GM12892 (cell line): ENCODE measurements around the gene PTEN.

Experiments used
- POLR2A ChIP-seq: IDR thresholded peaks from 2 replicates; pipeline ENCODE4 v1.6.1; 2011; ENCODE audit warnings: low read depth, low read length, control low read depth
- POLR2AphosphoS5 ChIP-seq: IDR thresholded peaks from 2 replicates; pipeline ENCODE4 v1.6.1; 2011; ENCODE audit warnings: low read depth, low read length, control low read depth
- TAF1 ChIP-seq: IDR thresholded peaks from 2 replicates; pipeline ENCODE4 v1.6.1; 2011; ENCODE audit warnings: low read depth, mild to moderate bottlenecking, control low read depth, low read length, borderline replicate concordance

DNA sequence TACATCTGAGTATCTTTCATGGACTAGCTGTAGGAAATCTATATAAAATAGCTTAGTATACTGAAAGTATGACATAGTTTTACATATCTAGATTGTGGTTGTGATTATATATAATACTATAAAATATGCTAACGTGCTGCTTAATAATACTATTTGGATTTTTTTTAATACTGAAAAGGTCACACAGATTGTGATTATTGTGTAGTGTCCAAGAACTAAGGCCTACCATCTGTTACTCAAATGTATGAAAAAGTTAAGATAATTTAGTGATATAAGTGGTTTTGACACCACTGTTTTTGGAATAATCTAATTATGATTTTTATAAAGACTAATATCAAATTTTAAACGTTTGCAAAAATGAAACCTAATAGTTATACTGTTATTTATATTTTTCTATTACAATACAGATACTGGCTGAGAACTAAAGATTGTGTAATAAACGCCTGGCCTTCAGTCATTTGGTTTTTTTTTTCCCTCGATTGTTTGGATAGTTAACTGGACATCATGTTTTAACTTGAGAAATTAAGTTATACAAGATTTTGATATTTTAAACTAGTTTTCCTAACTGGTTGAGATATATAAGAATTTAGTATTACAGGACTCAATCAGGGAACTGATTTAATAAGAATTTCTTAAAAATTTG lies 12.6 kb downstream of the PTEN start:
- TF ChIP-seq POLR2A (no peak), TAF1 (no peak), POLR2AphosphoS5 (no peak)
